Measurements from ENCODE around the gene ADGRF3.
"Not testable (repeated sequence)": the region's sequence is repeated elsewhere in the genome, so short reads cannot be mapped to it uniquely, and the experiment has no call there.

The ADGRF3 gene

DNA sequence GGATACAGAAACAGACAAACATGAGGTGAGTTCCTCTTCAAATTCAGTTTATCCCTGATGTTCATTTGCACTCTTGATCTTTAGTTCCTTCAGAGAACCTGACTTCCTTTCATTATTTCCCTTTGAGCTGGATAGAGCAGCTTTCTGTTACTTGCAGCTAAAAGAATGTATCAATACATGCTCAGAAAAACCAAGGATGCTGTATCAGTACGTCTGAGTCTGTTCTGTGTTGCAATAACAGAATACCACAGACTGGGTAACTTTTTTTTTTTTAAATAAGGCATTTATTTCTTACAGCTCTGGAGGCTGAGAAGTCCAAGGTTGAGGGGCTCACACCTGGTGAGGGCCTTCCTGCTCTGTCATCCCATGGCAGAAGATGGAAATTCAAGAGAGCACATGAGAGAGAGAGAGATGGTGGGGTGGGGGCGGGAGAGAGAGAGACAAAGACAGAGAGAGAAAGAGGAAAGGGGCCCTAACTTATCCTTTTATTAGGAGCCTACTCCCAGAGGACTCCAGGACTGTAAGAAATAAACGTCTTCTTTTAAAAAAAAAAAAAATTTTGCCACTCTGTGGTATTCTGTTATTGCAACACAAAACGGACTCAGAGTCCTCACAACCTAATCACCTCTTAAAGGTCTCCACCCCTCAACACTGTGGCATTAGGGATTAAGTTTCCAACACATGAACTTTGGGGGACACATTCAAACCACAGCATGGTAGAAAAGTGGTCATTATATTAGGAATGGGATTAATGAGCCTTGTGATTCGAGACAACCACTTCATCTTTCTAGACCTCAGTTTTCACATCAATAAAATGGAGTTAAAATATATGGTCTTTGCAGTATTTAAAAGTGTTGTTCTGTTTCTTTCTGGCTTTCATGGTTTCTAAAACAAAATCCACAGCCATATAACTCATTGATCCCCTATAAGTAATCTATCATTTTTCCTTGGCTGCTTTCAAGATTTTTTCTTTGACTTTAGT is 19.0 kb downstream of the ADGRF3 start:
- TF ChIP-seq, protein P1, sequence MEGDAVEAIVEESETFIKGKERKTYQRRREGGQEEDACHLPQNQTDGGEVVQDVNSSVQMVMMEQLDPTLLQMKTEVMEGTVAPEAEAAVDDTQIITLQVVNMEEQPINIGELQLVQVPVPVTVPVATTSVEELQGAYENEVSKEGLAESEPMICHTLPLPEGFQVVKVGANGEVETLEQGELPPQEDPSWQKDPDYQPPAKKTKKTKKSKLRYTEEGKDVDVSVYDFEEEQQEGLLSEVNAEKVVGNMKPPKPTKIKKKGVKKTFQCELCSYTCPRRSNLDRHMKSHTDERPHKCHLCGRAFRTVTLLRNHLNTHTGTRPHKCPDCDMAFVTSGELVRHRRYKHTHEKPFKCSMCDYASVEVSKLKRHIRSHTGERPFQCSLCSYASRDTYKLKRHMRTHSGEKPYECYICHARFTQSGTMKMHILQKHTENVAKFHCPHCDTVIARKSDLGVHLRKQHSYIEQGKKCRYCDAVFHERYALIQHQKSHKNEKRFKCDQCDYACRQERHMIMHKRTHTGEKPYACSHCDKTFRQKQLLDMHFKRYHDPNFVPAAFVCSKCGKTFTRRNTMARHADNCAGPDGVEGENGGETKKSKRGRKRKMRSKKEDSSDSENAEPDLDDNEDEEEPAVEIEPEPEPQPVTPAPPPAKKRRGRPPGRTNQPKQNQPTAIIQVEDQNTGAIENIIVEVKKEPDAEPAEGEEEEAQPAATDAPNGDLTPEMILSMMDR (conservative IDR thresholded peaks at IDR 0.05; ENCODE audit: low read length): no peak
- H3K4me3 ChIP-seq (ENCODE audit: low read length): no peak overlapping the region
- DNase-seq (ENCODE audit: low read depth): peak; percentile 82

DNA sequence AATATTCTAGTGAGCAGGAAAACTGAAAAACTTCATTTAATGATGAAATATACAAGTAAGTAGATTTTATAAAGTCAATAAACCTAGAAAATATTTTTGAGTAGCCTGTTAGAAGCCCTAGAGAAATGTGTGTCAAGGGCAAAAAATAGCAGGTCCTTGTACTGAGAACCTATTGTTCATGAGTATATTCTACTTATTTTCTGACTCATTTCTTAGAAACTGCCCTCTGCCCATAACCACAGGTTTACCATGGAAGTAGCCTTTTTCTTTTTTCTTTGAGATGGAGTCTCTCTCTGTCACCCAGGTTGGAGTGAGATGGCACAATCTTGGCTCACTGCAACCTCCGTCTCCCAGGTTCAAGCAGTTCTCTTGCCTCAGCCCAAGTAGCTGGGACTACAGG is 20.1 kb downstream of the ADGRF3 start:
- TF ChIP-seq, protein P1 (conservative IDR thresholded peaks at IDR 0.05; ENCODE audit: low read length): no peak
- H3K4me3 ChIP-seq (ENCODE audit: low read length): no peak overlapping the region
- DNase-seq (ENCODE audit: low read depth): no peak

DNA sequence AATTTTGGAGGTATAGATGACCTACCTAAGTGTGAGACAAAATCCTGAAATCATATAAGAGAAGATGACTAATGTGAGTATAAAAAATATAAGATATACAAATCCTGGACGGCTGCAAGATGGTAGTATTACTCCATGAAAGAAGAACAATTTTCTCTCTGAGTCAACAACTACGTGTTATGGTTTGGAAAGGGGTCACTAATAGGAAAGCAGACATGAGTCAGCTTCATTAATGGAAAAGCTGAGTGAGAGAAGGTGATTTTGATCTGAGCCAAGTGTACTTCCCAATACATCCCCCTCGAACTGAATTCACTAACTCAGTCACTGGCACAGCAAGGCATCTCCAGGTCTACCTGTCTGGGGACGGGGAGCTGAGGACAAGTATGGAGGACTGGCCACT is 20.7 kb downstream of the ADGRF3 start:
- DNase-seq (ENCODE audit: low read depth): peak; percentile 33
- no peak overlapping the region for H3K4me3 ChIP-seq (ENCODE audit: low read length)
- TF ChIP-seq, protein P1 (conservative IDR thresholded peaks at IDR 0.05; ENCODE audit: low read length): no peak

DNA sequence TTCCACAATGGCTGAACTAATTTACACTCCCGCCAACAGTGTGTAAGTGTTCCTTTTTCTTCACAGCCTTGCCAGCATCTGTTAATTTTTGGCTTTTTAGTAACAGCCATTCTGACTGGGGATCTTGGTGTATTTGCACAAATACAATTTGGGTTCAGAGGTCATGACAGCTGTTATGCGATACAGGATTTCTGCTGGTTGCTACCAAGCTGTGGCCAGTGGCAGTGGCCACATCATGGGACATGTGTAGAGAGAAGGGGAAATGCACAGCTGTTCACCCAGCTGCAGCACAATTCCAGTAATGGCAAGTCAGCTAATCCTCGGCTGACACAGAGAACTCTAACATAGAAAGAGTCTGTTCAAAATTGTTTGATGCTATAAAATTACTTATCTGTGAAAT is 21.7 kb downstream of the ADGRF3 start:
- TF ChIP-seq, protein P1 (conservative IDR thresholded peaks at IDR 0.05; ENCODE audit: low read length): no peak
- DNase-seq (ENCODE audit: low read depth): no peak
- H3K4me3 ChIP-seq (ENCODE audit: low read length): no peak overlapping the region

DNA sequence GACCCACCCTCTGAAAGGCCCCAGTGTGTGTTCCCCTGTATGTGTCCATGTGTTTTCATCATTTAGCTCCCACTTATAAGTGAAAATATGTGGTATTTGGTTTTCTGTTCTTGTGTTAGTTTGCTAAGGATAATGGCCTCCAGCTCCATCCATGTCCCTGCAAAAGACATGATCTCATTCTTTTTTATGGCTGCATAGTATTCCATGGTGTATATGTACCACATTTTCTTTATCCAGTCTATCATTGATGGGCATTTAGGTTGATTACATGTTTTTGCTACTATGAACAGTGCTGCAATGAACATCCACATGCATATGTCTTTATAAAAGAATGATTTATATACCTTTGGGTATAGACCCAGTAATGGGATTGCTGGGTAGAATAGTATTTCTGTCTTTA is 22.1 kb downstream of the ADGRF3 start:
- DNase-seq (ENCODE audit: low read depth); H3K4me3 ChIP-seq (ENCODE audit: low read length): not testable (repeated sequence)

DNA sequence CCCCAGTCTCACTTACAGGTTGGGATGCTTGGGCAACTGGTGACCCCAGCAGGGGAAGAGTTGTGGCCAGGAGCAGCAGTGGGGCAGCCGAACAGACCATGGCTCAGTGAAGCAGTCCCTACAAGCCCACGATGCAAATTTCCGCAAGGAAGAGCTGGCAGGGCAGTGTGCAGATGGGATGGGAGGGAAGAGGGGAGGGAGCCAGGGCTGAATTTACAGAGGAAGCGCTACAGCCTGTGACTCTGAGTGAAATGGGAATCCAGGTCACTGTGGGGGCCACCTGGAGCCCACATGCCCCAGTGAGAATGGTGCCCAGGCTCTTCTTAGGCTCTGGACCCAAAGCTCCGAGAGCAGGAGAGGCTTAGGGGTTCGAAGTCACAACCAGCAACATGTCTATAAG is 27.6 kb downstream of the ADGRF3 start:
- TF ChIP-seq, protein P1 (conservative IDR thresholded peaks at IDR 0.05; ENCODE audit: low read length): no peak
- no peak overlapping the region for H3K4me3 ChIP-seq (ENCODE audit: low read length)

DNA sequence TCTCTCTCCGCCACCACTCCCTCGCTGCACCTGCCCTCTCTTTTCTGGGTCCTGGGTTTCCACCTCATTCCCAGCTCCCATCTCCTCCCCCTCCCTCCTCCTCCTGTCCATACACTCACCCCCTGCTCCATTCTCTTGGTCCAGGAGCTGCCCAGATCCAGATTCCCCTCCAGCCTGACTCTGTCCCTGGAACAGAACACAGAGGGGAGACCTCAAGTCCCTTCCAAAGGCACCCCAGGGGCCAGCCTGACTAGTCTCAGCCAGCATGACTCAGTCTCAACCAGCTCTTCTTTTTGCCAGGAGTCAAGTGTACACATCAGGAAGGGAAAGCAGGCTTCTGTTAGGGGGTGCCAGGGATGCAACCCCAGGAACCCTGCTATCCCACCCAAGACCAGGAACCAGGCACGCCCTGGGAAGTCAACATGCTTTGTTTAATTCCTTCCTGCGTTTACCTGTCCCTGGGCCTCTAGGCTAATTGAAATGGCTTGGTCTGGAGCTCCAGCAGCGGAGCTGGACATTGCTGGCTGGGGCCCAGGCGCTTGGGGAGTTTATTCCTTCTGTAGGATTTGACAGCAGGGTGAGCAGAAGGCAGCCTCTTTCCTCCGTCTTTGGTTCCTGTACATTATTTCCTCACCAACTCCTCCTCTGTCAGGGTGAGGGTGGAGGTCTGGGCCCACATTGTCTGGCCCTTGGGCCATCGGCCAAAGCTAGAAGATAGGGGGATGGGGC is 29.0 kb downstream of the ADGRF3 start:
- DNase-seq (ENCODE audit: low read depth): no peak
- TF ChIP-seq, protein P1 (conservative IDR thresholded peaks at IDR 0.05; ENCODE audit: low read length): no peak

More for the DNA sequence above, 27.6 kb downstream of the ADGRF3 start:
- no peak for DNase-seq (ENCODE audit: low read depth)

More for the DNA sequence above, 29.0 kb downstream of the ADGRF3 start:
- H3K4me3 ChIP-seq (ENCODE audit: low read length): no peak overlapping the region

Measured in AG10803 (cell line).